Measurements from ENCODE around the gene OGN.

OGN gene

DNA sequence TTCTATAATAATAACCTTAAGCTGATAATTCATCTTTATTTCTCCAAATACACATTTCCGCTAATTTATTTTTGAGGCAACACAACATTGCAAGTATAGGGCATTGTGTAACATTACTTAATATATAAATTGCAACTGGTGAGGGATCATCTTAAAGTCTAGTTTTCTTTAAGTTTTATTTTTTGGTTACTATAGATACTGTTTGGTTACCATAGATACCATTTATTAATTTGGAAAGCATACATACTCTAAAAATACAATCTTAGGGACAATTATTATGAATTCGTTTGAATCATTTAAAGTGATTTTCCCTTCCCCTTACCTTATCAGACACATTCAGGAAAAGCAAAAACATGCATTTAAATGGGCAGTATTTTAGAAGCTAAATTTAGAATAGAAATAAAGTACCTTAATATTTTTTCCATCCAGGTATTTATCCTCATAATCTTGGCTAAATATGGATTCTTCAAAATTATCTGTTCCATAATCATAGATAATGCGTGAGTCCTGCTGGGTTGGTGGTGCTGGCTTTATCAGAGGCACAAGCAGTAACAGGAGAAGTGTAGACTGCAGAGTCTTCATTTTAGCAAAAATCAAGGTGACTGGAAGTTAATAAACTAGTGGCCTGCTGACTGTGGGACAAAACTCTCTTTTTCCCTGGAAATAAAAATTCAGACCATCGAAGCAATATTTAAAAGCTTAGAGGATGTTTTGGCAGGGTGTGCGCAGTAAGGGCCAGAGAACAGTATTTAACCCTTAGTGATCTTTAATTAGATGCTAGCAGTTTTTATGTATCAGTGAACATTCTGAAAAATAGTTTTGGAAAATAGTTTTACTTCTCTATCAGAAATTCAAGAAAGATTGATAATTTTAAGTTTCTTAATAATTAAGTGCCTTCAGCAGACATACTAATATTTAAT, 1.3 kb downstream of the OGN start:
- no peak for DNase-seq

DNA sequence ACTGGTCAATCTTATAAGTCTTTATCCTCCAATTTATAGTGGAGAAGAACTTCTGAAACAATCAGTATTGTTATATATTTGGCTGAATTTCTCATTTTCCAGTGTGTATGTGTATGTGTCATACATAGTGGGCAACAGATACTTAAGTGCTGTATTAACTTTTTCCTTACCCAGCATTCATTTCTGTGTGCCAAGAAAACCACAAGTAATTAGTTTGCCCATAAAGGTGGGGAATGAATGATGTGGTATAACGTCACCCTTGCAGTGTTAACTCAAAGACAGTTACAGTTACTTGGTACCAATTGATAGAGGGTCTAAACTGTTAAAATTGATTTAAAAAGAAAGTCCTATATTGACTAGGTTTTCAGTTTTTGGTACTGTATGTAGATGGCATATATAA, 2.0 kb downstream of the OGN start:
- DNase-seq: no peak

DNA sequence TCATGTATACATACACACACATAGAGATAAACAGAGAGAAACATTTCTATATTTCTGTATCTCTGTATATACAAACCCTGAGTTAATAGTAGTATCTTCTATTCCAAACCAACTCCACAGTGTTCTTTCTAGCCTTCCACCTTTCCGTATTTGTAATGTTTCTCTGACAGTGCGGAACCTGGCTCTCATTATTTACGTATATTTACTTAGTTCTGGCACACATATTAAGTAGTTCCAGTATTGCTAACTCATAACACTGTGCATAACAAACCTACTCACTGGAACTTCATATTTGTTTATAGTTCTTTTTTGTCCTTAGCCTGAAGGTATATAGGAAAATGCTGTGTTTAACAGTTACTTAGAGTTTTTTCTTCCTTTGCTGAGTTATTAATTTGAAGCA, 6.5 kb downstream of the OGN start:
- no peak for DNase-seq

GRCh38 chr9:92395617-92396016, 8.8 kb downstream of the OGN start:
- DNase-seq: no peak

- no peak for DNase-seq
Measured at GRCh38 chr9:92393686-92394085, 10.7 kb downstream of the OGN start.

- no peak for DNase-seq
Measured at GRCh38 chr9:92392690-92393089, 11.7 kb downstream of the OGN start.

- no peak for DNase-seq
Measured at GRCh38 chr9:92385953-92386352, 18.4 kb downstream of the OGN start.

DNA sequence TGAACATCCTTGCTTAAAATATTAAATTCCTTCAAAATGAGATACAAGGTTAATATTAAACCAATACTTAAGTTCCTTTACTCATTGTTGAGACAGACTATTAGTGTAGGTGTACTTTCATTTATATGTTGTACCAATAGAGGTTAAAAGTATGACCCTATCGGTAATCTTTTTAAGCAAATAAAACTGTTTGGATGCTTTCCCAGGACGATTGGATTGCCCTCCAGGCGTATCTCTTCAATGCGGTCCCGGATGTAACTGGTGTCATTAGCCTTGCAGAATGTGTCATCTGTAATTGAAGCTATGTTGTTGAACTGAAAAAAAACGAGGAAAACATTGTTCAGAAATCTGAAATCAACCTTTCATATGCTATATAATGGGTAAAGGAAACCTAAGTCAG, 18.9 kb downstream of the OGN start:
- DNase-seq: no peak

DNA sequence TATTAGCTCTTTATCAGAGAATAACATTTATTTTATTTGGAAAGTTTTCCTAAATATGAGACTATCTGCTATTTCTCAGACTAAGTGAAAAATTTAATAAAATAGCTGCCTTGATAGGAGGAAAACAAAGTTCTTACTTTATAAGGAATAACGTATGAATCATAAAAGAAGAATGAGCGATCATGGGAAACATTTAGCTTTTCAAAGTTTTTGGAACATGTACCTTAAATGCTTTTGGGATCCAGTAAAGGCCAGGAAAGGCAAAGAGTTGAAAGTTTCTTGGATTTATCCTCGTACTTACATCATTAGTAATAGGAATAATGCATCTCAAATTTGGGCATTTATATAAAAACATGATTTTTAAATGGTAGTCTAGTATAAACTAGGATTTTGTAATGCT, 19.4 kb downstream of the OGN start:
- no peak for DNase-seq

DNA sequence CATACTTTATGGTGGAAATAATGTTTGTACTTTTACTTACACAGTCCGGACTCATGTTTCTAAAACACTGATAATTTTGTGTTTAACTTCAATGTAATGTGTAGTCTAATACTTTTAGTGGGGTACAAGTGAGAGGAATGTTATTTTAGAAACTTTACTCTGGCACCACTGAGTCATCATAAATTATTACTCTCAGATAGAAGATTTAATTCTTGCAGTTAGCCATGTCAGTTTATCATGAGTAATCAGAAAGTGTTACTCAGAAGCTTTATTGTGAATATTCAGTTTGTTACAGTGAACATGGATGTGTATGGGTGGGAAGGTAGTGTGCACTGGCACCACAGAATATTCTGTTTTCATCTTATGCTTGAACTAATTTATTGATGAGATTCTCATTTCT, 20.0 kb downstream of the OGN start:
- no peak for DNase-seq

GRCh38 chr9:92381775-92382174, 22.6 kb downstream of the OGN start:
- DNase-seq: no peak

GRCh38 chr9:92380603-92381002, 23.8 kb downstream of the OGN start:
- DNase-seq: no peak

- no peak for DNase-seq
Measured at GRCh38 chr9:92378865-92379560, 25.4 kb downstream of the OGN start.

GRCh38 chr9:92377876-92378275, 26.5 kb downstream of the OGN start:
- DNase-seq: no peak

DNA sequence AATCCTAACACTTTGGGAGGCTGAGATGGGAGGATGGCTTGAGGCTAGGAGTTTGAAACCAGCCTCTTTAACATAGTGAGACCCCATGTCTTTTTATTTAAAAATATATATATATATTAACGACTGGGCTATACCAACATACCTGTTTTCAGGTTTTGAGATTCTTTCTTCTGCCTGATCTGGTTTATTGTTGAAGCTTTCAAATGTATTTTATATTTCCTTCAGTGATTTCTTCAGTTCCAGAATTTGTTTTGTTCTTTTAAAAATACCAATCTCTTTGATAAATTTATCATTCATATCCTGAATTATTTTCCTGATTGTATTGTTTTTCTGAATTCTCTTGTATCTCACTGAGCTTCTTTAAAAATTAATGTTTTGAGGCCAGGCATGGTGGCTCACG, 31.2 kb downstream of the OGN start:
- no peak for DNase-seq

GRCh38 chr9:92369075-92369474, 35.3 kb downstream of the OGN start:
- DNase-seq: no peak

DNA sequence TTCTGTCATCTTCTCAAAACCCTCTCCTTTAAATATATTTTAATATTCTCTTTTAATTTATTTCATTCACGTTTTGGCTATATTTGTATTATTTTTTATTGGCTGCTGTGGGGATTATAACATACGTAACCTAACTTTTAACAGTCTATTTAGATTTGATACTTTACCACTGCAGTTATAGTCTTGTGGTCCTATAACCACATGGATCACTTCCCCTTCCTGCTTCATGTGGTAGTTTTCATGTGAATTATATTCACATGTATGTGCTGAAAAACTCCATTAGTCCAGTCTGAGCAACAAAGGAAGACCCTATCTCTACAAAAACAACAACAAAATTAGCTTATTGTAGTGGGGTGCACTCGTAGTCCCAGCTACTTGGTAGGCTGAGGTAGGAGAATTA, 44.3 kb downstream of the OGN start:
- DNase-seq: no peak

DNA sequence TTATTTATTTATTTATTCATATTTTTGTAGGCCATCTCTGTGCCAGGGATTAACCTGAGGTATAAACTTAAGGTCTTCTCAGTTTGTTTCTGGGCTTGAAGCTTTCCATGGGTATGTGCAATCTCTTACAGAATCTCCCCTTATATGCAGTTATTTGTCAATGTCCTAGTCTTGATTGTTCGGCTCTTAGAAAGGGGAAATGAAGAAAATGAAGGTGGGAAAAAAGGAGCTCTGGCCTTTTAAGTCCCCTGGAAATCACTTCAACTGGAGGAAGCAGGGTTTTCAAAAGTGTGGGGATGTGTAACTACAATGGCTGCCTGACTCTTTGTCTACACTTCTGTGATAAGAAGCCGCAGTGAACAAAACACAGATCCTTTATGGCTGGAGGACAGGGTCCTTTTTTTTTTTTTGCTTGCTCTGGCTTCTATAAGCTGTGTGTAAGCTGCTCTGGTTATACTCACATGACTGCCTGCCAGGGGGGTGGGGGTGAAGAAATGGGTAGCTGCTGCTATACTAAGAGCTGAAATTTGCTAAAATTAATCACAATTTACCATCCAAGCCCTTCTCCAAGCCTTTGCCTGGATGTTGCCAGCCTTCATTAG, 44.9 kb downstream of the OGN start:
- DNase-seq: no peak

DNA sequence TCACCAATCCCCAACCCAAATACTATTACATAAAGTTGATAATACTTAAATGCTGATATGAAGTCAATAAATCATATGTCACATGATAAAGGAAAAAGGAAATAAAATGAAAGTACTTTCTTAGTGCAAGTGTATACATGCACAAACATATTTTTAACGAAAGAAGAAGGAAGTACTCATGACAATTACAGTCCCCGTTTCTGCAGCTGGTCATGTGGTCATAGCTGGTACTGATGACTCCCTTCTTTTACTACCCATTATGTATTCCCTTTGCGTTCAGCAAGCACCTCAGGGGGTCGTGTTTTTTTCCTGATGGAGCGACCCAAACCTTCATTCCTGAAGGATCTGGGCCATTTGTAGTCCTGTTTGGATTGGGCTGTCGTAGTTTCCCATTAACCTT, 51.3 kb downstream of the OGN start:
- DNase-seq: no peak

DNA sequence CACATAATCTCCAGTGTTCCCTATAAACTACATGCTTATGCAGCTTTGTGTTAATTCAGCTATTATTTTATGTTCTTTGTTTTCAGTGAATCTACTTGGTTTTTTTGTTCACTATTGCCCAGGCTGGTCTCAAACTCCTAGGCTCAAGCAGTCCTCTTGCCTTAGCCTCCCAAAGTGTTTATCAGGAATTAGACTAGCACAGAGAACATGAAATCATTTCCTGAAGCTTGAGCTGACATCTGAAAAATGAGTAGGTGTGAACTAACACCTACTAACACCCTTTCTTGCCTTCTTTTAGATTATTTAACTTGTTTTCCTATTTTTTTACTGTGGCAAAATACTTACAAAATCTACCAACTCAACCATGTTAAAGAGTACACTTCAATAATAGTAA, 53.6 kb downstream of the OGN start:
- no peak for DNase-seq

DNA sequence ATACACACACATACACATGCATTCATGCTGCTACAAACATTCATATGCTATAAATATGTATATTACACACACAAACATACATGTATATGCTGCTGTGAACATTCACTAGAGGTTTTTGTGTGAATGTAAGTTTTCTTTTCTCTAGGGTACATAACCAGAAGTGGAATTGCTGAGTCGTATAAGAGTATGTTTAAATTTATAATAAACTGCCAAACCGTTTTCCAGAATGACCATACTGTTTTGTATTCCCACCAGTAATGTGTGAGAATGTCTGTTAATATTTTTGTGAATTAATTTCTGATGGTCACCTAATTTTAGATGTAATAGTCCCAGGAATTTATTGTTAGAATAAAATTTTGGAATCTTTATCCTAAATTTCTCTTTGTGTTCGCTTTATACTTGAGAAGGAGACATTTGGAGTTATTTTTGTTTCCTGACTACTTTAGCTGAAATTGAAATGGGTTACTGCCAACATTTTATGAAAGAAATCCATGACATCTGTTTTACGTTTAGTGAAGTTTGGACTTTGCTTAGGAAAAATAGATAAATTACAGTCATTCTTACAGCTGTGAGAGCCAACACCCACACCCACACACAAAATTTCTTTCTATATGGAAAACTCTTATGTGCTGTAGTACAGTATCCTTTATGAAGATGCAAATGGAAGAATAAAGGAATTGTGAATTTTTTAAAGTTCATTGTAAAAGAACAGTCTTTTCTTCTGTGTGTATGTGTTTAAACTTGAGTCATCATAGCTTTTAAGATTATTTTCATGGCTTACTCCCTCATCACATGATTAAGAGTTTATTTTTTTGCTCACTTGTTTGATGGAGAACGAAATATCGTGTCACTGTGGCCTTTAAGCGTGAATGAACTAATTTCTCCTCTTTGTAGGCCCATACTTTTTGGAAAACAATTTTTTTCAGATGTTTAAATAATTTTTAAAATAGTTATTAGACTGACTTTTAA, 54.3 kb downstream of the OGN start:
- no peak for DNase-seq

GRCh38 chr9:92345582-92345981, 58.8 kb downstream of the OGN start:
- DNase-seq: no peak
